ENCODE data around the gene RBM28.

DNA sequence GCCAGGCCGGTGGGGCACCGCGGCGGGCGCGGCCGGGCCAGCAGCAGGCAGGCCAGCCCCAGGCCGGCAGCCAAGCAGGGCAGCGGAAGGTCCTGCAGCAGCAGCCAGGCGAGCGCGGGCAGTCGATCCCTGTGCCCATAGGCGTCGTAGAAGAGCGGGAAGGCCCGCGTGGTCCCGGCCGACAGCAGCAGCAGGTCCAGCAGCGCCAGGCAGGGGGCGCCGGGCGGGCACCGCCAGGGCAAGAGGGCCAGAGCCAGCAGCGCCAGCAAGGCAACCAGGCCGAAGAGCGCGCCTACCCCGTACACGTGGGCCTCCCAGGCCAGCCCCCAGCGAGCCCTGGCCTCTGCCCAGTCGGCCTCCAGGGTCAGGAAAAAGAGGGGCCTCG, 8.4 kb upstream of the RBM28 start:
- no peak for TF ChIP-seq EZH2 (IDR thresholded peaks at IDR 0.05; ENCODE audit: borderline replicate concordance, low read depth, low read length, severe bottlenecking)
- TF ChIP-seq, protein P1, sequence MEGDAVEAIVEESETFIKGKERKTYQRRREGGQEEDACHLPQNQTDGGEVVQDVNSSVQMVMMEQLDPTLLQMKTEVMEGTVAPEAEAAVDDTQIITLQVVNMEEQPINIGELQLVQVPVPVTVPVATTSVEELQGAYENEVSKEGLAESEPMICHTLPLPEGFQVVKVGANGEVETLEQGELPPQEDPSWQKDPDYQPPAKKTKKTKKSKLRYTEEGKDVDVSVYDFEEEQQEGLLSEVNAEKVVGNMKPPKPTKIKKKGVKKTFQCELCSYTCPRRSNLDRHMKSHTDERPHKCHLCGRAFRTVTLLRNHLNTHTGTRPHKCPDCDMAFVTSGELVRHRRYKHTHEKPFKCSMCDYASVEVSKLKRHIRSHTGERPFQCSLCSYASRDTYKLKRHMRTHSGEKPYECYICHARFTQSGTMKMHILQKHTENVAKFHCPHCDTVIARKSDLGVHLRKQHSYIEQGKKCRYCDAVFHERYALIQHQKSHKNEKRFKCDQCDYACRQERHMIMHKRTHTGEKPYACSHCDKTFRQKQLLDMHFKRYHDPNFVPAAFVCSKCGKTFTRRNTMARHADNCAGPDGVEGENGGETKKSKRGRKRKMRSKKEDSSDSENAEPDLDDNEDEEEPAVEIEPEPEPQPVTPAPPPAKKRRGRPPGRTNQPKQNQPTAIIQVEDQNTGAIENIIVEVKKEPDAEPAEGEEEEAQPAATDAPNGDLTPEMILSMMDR (IDR thresholded peaks at IDR 0.05; ENCODE audit: borderline replicate concordance, extremely low read depth, low read length, poor library complexity, severe bottlenecking) = no peak

All from DND-41 (cell line).